Lower lobe of right lung (tissue), 2 donors: ENCODE data around the gene PDPN. TPM values are rescaled to one million over a fixed set of nuclear protein-coding genes. Genes with fewer than 3 reads are reported as not detected.

Experiments
- ATAC-seq, 2 donors: fragments of 200-7000 bp; cut with Tn5 transposase; one replicate each; pipeline ENCODE4 v1.9.1; 2020 to 2022; ENCODE audit warnings: mild to moderate bottlenecking in 2 of 2, moderate library complexity in 2 of 2
- DNase-seq: peaks from one replicate; pipeline ENCODE4 v3.0.0-alpha.2; 2020
- H3K27ac ChIP-seq: fragments of 200-600 bp; one replicate; pipeline ENCODE4 v1.8.0; 2022
- H3K27me3 ChIP-seq: fragments of 200-600 bp; one replicate; pipeline ENCODE4 v1.8.0; 2022; ENCODE audit warnings: low read depth
- H3K36me3 ChIP-seq: fragments of 200-600 bp; one replicate; pipeline ENCODE4 v1.8.0; 2022; ENCODE audit warnings: mild to moderate bottlenecking
- H3K4me1 ChIP-seq: fragments of 200-600 bp; one replicate; pipeline ENCODE4 v1.8.0; 2022
- H3K4me3 ChIP-seq: fragments of 200-600 bp; one replicate; pipeline ENCODE4 v1.8.0; 2022; ENCODE audit warnings: mild to moderate bottlenecking
- H3K9me3 ChIP-seq: fragments of 200-600 bp; one replicate; pipeline ENCODE4 v1.8.0; 2022
- intact Hi-C: fragments of 100-400 bp; cut with DNase I; formaldehyde crosslinking; loops from one replicate; pipeline ENCODE4 v1.11.0; 2022
- total RNA-seq: library from RNA; stranded (reverse); fragmentation: NEBNext Ultra II Directional; extraction: Animal tissue kit (Norgen Biotek cat#: 25700); gene quantifications from one replicate; pipeline ENCODE4 v1.2.1, GENCODE V29; 2021
- TF ChIP-seq, protein P1 (sequence below): fragments of 200-600 bp; IDR thresholded peaks from one replicate; pipeline ENCODE4 v1.8.0; 2022; ENCODE audit warnings: antibody characterized with exemption, mild to moderate bottlenecking
- donor health status: DM: no; HTN: yes; CAD: no; lungs with severe emphysema.

The PDPN gene
- total RNA-seq, 1 donor from 2014 or later, result 33.3 TPM

- no peak overlapping the region for H3K27ac ChIP-seq
- H3K4me3 ChIP-seq, result no peak overlapping the region
- intact Hi-C loops, result no loop called here
Observed at GRCh38 chr1:13586001-13586400, 2.4 kb downstream of the PDPN start.

DNA sequence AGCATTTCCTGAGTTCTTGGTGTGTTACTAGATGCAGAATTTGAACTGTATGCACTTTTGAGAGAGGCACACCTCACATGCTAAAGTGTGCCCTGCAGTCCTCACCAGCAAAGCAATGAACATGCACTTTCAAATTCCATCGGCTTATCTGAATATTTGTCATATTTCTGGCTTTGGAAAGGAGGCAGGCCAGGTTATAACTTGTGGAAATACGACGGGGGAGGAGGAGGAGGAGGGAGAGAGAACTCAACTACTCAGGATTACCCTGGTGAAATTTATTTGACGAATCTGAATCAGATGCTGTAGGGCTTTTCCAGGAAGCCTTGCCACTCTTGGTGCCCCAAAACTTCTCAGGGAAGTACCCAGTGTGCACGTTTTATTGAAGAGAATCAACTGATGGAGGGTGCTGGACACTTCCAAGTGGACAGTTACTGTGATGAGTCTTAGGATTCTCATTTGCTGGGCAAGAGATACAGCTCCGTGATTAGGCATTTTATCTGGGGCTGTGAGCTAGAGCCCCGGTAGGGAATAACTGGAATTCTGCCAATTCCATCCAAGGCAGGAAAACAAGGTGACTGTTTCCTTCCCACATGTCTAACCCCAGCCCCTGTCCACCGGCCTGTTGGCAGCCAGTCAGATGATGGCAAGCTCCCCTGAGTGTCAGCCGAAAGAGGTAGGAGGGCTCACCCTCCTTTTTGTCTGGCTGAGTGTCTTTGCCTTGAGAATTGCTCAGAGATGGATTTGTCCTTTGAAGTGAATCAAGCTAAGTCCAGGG, 3.8 kb downstream of the PDPN start:
- peaks cover 3% of the 10 kb centered on the region for H3K4me1 ChIP-seq
- no peak overlapping the region for H3K4me3 ChIP-seq
- no peaks in the 10 kb centered on the region for H3K36me3 ChIP-seq
- intact Hi-C loops, result no loop called here
- H3K27ac ChIP-seq, result peak overlapping the region; percentile 37
- no peak for DNase-seq
- ATAC-seq, result peak; percentile 48 to 64
- TF ChIP-seq, protein P1, sequence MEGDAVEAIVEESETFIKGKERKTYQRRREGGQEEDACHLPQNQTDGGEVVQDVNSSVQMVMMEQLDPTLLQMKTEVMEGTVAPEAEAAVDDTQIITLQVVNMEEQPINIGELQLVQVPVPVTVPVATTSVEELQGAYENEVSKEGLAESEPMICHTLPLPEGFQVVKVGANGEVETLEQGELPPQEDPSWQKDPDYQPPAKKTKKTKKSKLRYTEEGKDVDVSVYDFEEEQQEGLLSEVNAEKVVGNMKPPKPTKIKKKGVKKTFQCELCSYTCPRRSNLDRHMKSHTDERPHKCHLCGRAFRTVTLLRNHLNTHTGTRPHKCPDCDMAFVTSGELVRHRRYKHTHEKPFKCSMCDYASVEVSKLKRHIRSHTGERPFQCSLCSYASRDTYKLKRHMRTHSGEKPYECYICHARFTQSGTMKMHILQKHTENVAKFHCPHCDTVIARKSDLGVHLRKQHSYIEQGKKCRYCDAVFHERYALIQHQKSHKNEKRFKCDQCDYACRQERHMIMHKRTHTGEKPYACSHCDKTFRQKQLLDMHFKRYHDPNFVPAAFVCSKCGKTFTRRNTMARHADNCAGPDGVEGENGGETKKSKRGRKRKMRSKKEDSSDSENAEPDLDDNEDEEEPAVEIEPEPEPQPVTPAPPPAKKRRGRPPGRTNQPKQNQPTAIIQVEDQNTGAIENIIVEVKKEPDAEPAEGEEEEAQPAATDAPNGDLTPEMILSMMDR, result no peak
- H3K9me3 ChIP-seq, result no peaks in the 10 kb centered on the region
- peaks cover 23% of the 10 kb centered on the region for H3K27me3 ChIP-seq

More at GRCh38 chr1:13586001-13586400, 2.4 kb downstream of the PDPN start:
- H3K36me3 ChIP-seq, result no peaks in the 10 kb centered on the region
- no peaks in the 10 kb centered on the region for H3K9me3 ChIP-seq
- TF ChIP-seq, protein P1, result no peak
- DNase-seq, result no peak
- peaks cover 3% of the 10 kb centered on the region for H3K4me1 ChIP-seq
- peaks cover 27% of the 10 kb centered on the region for H3K27me3 ChIP-seq
- no peak for ATAC-seq

DNA sequence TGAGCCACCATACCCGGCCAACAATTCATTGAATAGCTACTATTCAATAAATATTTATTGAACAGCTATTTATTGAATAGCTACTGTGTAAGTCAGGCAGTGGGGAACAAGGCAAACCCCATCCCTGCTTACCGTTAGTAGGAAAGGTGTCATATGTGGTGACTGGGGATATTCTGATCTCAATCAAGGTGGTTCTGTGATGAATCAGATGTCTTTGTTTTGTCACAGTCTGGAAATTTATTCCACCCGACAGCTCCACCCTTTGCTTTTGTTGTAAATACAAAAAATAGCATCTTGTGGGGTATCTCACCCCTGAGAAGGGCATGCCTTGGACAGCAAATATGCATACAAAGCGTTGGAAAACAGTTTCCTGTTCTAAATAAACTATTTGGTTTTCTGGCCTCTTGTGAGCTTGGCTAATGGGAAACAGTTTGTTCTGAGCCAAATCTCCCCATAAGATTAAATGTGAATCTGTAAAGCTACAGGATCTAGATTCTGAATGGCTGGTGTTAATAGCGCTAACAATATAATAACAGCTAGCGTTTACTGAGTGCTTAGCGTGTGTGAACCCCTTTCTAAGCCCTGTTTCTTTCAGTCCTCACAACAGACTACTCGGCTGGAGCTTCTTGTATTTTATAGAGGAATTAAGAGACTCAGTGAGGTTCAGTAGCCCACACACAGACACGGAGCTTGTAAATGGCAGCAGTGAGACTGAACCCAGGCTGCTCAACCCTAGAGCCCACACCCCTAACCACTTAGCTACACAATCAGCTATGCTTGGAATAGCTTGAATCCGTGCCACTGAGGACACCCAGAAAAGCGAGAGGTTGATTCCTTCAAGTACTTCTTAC, 5.5 kb downstream of the PDPN start:
- H3K27ac ChIP-seq, result no peak overlapping the region
- DNase-seq, result no peak

GRCh38 chr1:13590486-13590885, 6.9 kb downstream of the PDPN start:
- H3K36me3 ChIP-seq, result no peaks in the 10 kb centered on the region
- TF ChIP-seq, protein P1, result no peak
- DNase-seq, result no peak

More for the DNA sequence above, 5.5 kb downstream of the PDPN start:
- Histone ChIP-seq H3K36me3 (no peaks in the 10 kb centered on the region), H3K4me1 (peaks cover 16% of the 10 kb centered on the region), H3K27me3 (peaks cover 10% of the 10 kb centered on the region), H3K9me3 (no peaks in the 10 kb centered on the region), H3K4me3 (no peak overlapping the region)
- intact Hi-C loops, result no loop called here
- TF ChIP-seq, protein P1, result no peak
- no peak for ATAC-seq

DNA sequence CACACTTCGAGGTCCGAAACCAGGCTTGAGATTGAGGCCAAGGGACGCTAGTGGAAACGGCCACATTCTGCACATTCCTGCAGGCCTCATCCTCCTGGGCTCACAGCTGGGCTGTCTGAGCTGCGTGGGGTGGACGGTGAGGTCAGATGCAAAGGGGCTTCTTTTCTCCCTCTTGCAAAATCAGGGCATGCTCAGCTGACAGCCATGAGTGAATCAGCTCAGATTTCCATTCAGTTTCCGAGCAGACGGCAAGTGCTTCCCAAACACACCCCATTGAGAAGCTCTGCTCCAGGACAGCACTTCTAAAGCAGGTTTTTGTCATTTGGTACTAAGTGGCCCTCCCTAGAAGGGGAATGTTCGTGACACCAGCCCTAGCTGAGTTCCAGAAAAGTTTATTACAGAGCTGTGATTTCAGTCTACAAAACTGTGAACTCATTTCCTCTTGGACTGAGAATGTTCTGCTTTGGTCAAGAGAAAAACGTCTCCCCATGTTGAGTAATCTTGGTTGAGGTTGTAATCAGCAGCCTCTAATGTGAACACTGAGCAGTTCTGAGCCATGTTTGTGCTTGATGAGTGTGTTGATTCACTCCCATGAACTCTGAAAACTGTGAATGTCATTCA, 10.0 kb downstream of the PDPN start:
- intact Hi-C loops, result no loop called here
- peaks cover 4% of the 10 kb centered on the region for H3K27me3 ChIP-seq
- peak overlapping the region; percentile 57 for H3K27ac ChIP-seq
- peaks cover 17% of the 10 kb centered on the region for H3K4me1 ChIP-seq
- H3K4me3 ChIP-seq, result no peak overlapping the region
- TF ChIP-seq, protein P1, result no peak
- H3K36me3 ChIP-seq, result no peaks in the 10 kb centered on the region
- no peak for DNase-seq
- no peaks in the 10 kb centered on the region for H3K9me3 ChIP-seq
- peak; percentile 70 to 83 for ATAC-seq

More at GRCh38 chr1:13590486-13590885, 6.9 kb downstream of the PDPN start:
- Histone ChIP-seq H3K4me1 (peaks cover 20% of the 10 kb centered on the region), H3K4me3 (no peak overlapping the region), H3K27me3 (peaks cover 4% of the 10 kb centered on the region), H3K27ac (no peak overlapping the region), H3K9me3 (no peaks in the 10 kb centered on the region)
- ATAC-seq, result no peak
- intact Hi-C loops, result no loop called here
